Measurements from ENCODE around the gene ATP6V0E1. TPM values are rescaled to one million over a fixed set of nuclear protein-coding genes. Genes with fewer than 3 reads are reported as not detected.

The ATP6V0E1 gene
- total and polyA plus RNA-seq, 2 donors (not counting 3 experiments of a cell fraction or from before 2014, with no cell fraction given): 217 to 278 TPM

GRCh38 chr5:172984244-172984953 is 828 bp downstream of the ATP6V0E1 start:
- H3K9me1 ChIP-seq (replicated peaks; ENCODE audit: control insufficient read depth, extremely low read depth, insufficient read depth, low read length): no peaks in the 10 kb centered on the region
- CTCF ChIA-PET: interaction anchor here (0.6 to 2.6 kb wide), 51 partner anchors 10 to 596 kb away, joined by 3 to 27 read pairs (median 4); partner anchors contain the start of genes BNIP1 and RPL26L1

More at GRCh38 chr5:172984244-172984953, 828 bp downstream of the ATP6V0E1 start:
- TF ChIP-seq POLR2AphosphoS5 (IDR thresholded peaks at IDR 0.05; ENCODE audit: insufficient read depth, low read depth, low read length) (no peak), EZH2 (IDR thresholded peaks at IDR 0.05; ENCODE audit: borderline replicate concordance, low read depth, low read length, severe bottlenecking) (no peak), POLR2A (IDR thresholded peaks at IDR 0.05; ENCODE audit: low read depth, low read length) (no peak), FOS (IDR thresholded peaks at IDR 0.05; ENCODE audit: borderline replicate concordance, insufficient read depth, low read length) (no peak), GATA2 (IDR thresholded peaks at IDR 0.05; ENCODE audit: insufficient read depth, insufficient read length, low read depth, low read length) (peak; percentile 80), MYC (IDR thresholded peaks at IDR 0.05; ENCODE audit: low read depth, low read length) (no peak), JUN (IDR thresholded peaks at IDR 0.05; ENCODE audit: borderline replicate concordance, insufficient read depth, insufficient read length, low read depth) (no peak)
- TF ChIP-seq, protein P1, sequence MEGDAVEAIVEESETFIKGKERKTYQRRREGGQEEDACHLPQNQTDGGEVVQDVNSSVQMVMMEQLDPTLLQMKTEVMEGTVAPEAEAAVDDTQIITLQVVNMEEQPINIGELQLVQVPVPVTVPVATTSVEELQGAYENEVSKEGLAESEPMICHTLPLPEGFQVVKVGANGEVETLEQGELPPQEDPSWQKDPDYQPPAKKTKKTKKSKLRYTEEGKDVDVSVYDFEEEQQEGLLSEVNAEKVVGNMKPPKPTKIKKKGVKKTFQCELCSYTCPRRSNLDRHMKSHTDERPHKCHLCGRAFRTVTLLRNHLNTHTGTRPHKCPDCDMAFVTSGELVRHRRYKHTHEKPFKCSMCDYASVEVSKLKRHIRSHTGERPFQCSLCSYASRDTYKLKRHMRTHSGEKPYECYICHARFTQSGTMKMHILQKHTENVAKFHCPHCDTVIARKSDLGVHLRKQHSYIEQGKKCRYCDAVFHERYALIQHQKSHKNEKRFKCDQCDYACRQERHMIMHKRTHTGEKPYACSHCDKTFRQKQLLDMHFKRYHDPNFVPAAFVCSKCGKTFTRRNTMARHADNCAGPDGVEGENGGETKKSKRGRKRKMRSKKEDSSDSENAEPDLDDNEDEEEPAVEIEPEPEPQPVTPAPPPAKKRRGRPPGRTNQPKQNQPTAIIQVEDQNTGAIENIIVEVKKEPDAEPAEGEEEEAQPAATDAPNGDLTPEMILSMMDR (IDR thresholded peaks at IDR 0.05; ENCODE audit: extremely low read depth in 1 of 2, insufficient read depth in 1 of 2, low read depth in 1 of 2, low read length in 2 of 2): peak; percentile 64 to 75
- TF ChIP-seq, protein P2, sequence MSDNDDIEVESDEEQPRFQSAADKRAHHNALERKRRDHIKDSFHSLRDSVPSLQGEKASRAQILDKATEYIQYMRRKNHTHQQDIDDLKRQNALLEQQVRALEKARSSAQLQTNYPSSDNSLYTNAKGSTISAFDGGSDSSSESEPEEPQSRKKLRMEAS (IDR thresholded peaks at IDR 0.05; ENCODE audit: insufficient read depth, insufficient read length): no peak
- H3K4me3 ChIP-seq (replicated peaks in 1 of 3; ENCODE audit: insufficient read depth in 1 of 3, low read depth in 1 of 3, low read length in 3 of 3): peak overlapping the region; percentile 42 to 93 (median 92)
- dilution Hi-C loops (cut with MboI; ENCODE audit: extremely low pct_ligation_motif_present, low sequenced_read_pairs): no loop called here
- peak overlapping the region; percentile 81 for H3K27ac ChIP-seq (ENCODE audit: insufficient read depth, low read depth, low read length)
- H3K9me3 ChIP-seq (replicated peaks; ENCODE audit: control insufficient read depth, insufficient read depth, low read length): no peaks in the 10 kb centered on the region
- peak overlapping the region; percentile 78 for H2AFZ ChIP-seq (ENCODE audit: low read depth, low read length)
- POLR2A ChIA-PET: interaction anchor here (1.0 to 1.7 kb wide), 4 partner anchors 25 to 1597 kb away, joined by 3 to 5 read pairs (median 4); partner anchors contain the start of gene RPL26L1
- peaks cover 2% of the 10 kb centered on the region in 2 experiments for H3K36me3 ChIP-seq (ENCODE audit: control insufficient read depth in 2 of 2, extremely low read depth in 1 of 2, insufficient read depth in 2 of 2, low read length in 2 of 2)
- no peaks in the 10 kb centered on the region for H4K20me1 ChIP-seq (replicated peaks; ENCODE audit: control insufficient read depth, extremely low read depth, insufficient read depth, low read length)
- H3K9ac ChIP-seq (replicated peaks; ENCODE audit: extremely low read depth, insufficient read depth, low read length): peak overlapping the region; percentile 94
- DNase-seq (ENCODE audit: low read depth, low spot score) (peak; percentile 92), FAIRE-seq (peak; percentile 85)
- intact Hi-C loops (cut with micrococcal nuclease): loop anchor here (1.0 kb wide), 4 partner anchors 45 to 299 kb away; no protein-coding TSS in a partner anchor
- TSS peak; percentile 86 for BruUV-seq (replicated peaks)
- peak overlapping the region; percentile 83 for H3K4me2 ChIP-seq (ENCODE audit: insufficient read depth, low read length)
- H3K4me1 ChIP-seq (ENCODE audit: control insufficient read depth, extremely low read depth, insufficient read depth, low read length): peaks cover 13% of the 10 kb centered on the region
- no peaks in the 10 kb centered on the region for H3K27me3 ChIP-seq (ENCODE audit: control insufficient read depth in 2 of 2, insufficient read depth in 2 of 2, low read length in 2 of 2)
- peaks cover 46% of the 10 kb centered on the region for H3K79me2 ChIP-seq (ENCODE audit: control insufficient read depth, insufficient read depth, low read length)

All from endothelial cell of umbilical vein (primary cell).